ENCODE measurements around the gene BDH1.

- TF ChIP-seq, protein P1, sequence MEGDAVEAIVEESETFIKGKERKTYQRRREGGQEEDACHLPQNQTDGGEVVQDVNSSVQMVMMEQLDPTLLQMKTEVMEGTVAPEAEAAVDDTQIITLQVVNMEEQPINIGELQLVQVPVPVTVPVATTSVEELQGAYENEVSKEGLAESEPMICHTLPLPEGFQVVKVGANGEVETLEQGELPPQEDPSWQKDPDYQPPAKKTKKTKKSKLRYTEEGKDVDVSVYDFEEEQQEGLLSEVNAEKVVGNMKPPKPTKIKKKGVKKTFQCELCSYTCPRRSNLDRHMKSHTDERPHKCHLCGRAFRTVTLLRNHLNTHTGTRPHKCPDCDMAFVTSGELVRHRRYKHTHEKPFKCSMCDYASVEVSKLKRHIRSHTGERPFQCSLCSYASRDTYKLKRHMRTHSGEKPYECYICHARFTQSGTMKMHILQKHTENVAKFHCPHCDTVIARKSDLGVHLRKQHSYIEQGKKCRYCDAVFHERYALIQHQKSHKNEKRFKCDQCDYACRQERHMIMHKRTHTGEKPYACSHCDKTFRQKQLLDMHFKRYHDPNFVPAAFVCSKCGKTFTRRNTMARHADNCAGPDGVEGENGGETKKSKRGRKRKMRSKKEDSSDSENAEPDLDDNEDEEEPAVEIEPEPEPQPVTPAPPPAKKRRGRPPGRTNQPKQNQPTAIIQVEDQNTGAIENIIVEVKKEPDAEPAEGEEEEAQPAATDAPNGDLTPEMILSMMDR (IDR thresholded peaks at IDR 0.05) = no peak
- no peak for TF ChIP-seq POLR2A (IDR thresholded peaks at IDR 0.05)
Measured at GRCh38 chr3:197508461-197508860, 47.3 kb downstream of the BDH1 start.

All from upper lobe of left lung (tissue), 4 donors.